GM21526 (cell line): Measurements from ENCODE around the gene LONP2.

Experiments
- ATAC-seq: cut with Tn5 transposase; IDR thresholded peaks from one replicate; pipeline ENCODE4 v1.9.1; 2021; ENCODE audit warnings: moderate library complexity; ENCODE audit not compliant: unreplicated experiment, low FRiP score

The LONP2 gene

GRCh38 chr16:48244080-48244862 lies at the start of gene LONP2:
TSS of gene LONP2 (plus strand) at chr16:48244300. CDS start at chr16:48244389, 89 bp downstream.
- peak; percentile 96 for ATAC-seq

GRCh38 chr16:48194828-48195556 lies 49.1 kb upstream of the LONP2 start:
- ATAC-seq = no peak

GRCh38 chr16:48197294-48197693 lies 46.8 kb upstream of the LONP2 start:
- no peak for ATAC-seq

GRCh38 chr16:48201515-48202201 lies 42.4 kb upstream of the LONP2 start:
- no peak for ATAC-seq

- no peak for ATAC-seq
Observed at GRCh38 chr16:48203974-48204824, 39.9 kb upstream of the LONP2 start.

- ATAC-seq = no peak
Observed at GRCh38 chr16:48204825-48205151, 39.3 kb upstream of the LONP2 start.

GRCh38 chr16:48206594-48207242 lies 37.4 kb upstream of the LONP2 start:
- ATAC-seq = no peak

- ATAC-seq = no peak
Observed at GRCh38 chr16:48210747-48211146, 33.4 kb upstream of the LONP2 start.

GRCh38 chr16:48212033-48212432 lies 32.1 kb upstream of the LONP2 start:
- ATAC-seq = no peak

GRCh38 chr16:48215738-48216137 lies 28.4 kb upstream of the LONP2 start:
- no peak for ATAC-seq

GRCh38 chr16:48217708-48218107 lies 26.4 kb upstream of the LONP2 start:
- ATAC-seq = no peak

GRCh38 chr16:48218473-48218872 lies 25.6 kb upstream of the LONP2 start:
- no peak for ATAC-seq

- no peak for ATAC-seq
Observed at GRCh38 chr16:48220891-48221290, 23.2 kb upstream of the LONP2 start.

GRCh38 chr16:48223490-48223889 lies 20.6 kb upstream of the LONP2 start:
- ATAC-seq = no peak

GRCh38 chr16:48225456-48225855 lies 18.6 kb upstream of the LONP2 start:
- ATAC-seq = no peak

GRCh38 chr16:48231727-48232492 lies 12.2 kb upstream of the LONP2 start:
- peak; percentile 76 for ATAC-seq

- no peak for ATAC-seq
Observed at GRCh38 chr16:48232493-48233040, 11.5 kb upstream of the LONP2 start.

GRCh38 chr16:48234630-48235029 lies 9.5 kb upstream of the LONP2 start:
- no peak for ATAC-seq

- ATAC-seq = no peak
Observed at GRCh38 chr16:48235058-48235555, 9.0 kb upstream of the LONP2 start.
